Renal pelvis (tissue), 3 donors: ENCODE results near the gene CEACAM1. TPM values are rescaled to one million over a fixed set of nuclear protein-coding genes. Genes with fewer than 3 reads are reported as not detected.

Experiments used
- polyA plus RNA-seq, 3 donors: library from polyadenylated mRNA; unstranded; fragments of 120-200 nt; gene quantifications; one replicate each; pipeline ENCODE4 v1.2.1, GENCODE V29; 2013; ENCODE audit not compliant: insufficient read length in 3 of 3

The CEACAM1 gene
- polyA plus RNA-seq, 3 donors, result 7.7 to 17.6 (median 16.5) TPM

Other genes starting within 250 kb of the CEACAM1 start
- gene PRR19, start 226.3 kb downstream of the CEACAM1 start, polyA plus RNA-seq, result 1 to 10 TPM; 1.9 to 2.9 (median 2.2) TPM
- gene PAFAH1B3, start 225.9 kb downstream of the CEACAM1 start, polyA plus RNA-seq, result 100 to 1,000 TPM in 1 of 3 donors, 10 to 100 TPM in 2; 79.4 to 107 (median 98.2) TPM
- 1 to 10 TPM in 2 of 3 donors, under 1 TPM in 1; 0.67 to 1.5 (median 1.1) TPM for gene TMEM145, start 215.2 kb downstream of the CEACAM1 start, polyA plus RNA-seq
- gene MEGF8, start 202.8 kb downstream of the CEACAM1 start, polyA plus RNA-seq, result 10 to 100 TPM; 43.0 to 45.6 (median 43.8) TPM
- 1 to 10 TPM in 2 of 3 donors, under 1 TPM in 1; 0.59 to 2.1 (median 2.0) TPM for gene CNFN, start 138.2 kb downstream of the CEACAM1 start, polyA plus RNA-seq
- 10 to 100 TPM; 12.3 to 15.0 (median 13.5) TPM for gene LIPE, start 101.1 kb downstream of the CEACAM1 start, polyA plus RNA-seq
- gene CXCL17, start 85.5 kb downstream of the CEACAM1 start, polyA plus RNA-seq, result under 1 TPM in 2 of 3 donors, not detected in 1; 0.11 to 0.22 TPM
- under 1 TPM; 0.08 to 0.15 (median 0.13) TPM for gene CEACAM8, start 66.4 kb upstream of the CEACAM1 start, polyA plus RNA-seq
- under 1 TPM in 1 of 3 donors, not detected in 2; 0.13 TPM for gene PSG3, start 212.0 kb upstream of the CEACAM1 start, polyA plus RNA-seq
- gene PSG8, start 237.2 kb upstream of the CEACAM1 start, polyA plus RNA-seq, result not detected